ENCODE results near the gene ARHGEF19. TPM values are rescaled to one million over a fixed set of nuclear protein-coding genes. Genes with fewer than 3 reads are reported as not detected.

Gene ARHGEF19
- total and polyA plus RNA-seq, 2 of the 13 experiments (the other 11 are each of a cell fraction or from before 2014, with no cell fraction given): 1.7 to 1.8 TPM

DNA sequence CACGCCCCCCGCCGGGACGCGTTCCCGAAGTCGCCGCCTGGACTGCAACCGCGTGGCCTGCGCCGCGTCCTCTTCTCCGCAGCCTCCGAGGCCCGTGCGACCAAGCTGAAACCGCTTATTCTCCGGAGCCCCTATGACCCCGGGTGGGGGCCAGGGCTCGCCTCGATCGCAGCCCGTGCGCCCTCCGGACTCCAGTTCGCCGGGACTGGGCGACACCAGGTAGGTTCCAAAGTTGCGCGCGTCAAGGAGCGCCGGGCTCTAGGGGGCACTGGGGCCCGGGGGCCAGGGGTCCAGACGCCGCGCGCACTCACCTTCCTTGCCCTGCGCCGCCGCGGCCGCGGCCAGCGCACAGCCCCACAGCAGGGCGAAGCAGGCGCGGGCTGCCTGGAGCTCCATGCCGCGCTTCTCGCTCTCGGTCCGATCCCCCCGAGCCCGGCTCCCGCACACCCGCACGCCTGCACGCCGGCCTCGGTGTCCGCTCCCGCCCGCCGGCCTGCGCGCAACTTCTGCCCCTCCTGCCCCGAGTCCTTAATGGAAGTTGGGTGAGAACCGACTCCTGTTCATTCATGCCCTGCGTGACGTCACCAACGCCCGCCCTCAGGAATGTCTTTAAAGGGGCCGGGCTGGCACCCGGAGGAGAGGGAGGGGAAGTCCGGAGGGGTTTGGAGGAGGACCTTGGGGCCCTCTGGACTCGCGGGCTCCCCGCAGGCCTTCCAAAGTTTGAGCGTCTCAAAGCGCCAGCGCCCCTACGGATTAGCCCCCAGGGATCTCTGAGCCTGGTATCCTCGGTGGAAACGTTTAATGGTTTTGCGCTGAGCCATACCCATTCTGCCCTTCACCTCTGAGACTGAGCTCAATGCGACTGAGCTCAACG lies 56.7 kb downstream of the ARHGEF19 start, which contains the start of gene EPHA2 (continued):
- TF ChIP-seq ZBTB46 (CRISPR knock-in tag; IDR thresholded peaks at IDR 0.05; ENCODE audit: borderline replicate concordance): no peak
- peak; percentile 53; the same call in 1 of the 2 replicates for TF ChIP-seq KDM2A (CRISPR knock-in tag; IDR thresholded peaks at IDR 0.05; ENCODE audit: borderline replicate concordance, low read depth)
- TF ChIP-seq MEIS2 (CRISPR knock-in tag; IDR thresholded peaks at IDR 0.05): 0 out of 2 replicates have a peak, but pooled peaks have one; percentile 18
- TF ChIP-seq SIN3B (IDR thresholded peaks at IDR 0.05; ENCODE audit: low read length): no peak
- TF ChIP-seq SOX6 (IDR thresholded peaks at IDR 0.05): no peak
- TF ChIP-seq SOX6 (CRISPR knock-in tag; IDR thresholded peaks at IDR 0.05): no peak
- TF ChIP-seq ZSCAN12 (CRISPR knock-in tag; IDR thresholded peaks at IDR 0.05): peak; percentile 70; the same call in 1 of the 2 replicates
- TF ChIP-seq, protein P1, sequence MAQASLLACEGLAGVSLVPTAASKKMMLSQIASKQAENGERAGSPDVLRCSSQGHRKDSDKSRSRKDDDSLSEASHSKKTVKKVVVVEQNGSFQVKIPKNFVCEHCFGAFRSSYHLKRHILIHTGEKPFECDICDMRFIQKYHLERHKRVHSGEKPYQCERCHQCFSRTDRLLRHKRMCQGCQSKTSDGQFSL (CRISPR knock-in tag; IDR thresholded peaks at IDR 0.05): no peak
- peak; percentile 78; the same call in 1 of the 2 replicates for TF ChIP-seq CENPT (CRISPR knock-in tag; IDR thresholded peaks at IDR 0.05; ENCODE audit: low read depth)
- TF ChIP-seq JUND (CRISPR knock-in tag; IDR thresholded peaks at IDR 0.05): 0 out of 2 replicates have a peak, but pooled peaks have one; percentile 32
- TF ChIP-seq RBAK (CRISPR knock-in tag; IDR thresholded peaks at IDR 0.05): no peak
- TF ChIP-seq ZNF44 (CRISPR knock-in tag; IDR thresholded peaks at IDR 0.05): no peak
- TF ChIP-seq POLR2A (IDR thresholded peaks at IDR 0.05; ENCODE audit: insufficient read depth in 1 of 2, low read depth in 2 of 2, low read length in 2 of 2): peak; percentile 92 to 98
- TF ChIP-seq, protein P2, sequence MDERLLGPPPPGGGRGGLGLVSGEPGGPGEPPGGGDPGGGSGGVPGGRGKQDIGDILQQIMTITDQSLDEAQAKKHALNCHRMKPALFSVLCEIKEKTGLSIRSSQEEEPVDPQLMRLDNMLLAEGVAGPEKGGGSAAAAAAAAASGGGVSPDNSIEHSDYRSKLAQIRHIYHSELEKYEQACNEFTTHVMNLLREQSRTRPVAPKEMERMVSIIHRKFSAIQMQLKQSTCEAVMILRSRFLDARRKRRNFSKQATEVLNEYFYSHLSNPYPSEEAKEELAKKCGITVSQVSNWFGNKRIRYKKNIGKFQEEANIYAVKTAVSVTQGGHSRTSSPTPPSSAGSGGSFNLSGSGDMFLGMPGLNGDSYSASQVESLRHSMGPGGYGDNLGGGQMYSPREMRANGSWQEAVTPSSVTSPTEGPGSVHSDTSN (CRISPR knock-in tag; IDR thresholded peaks at IDR 0.05): no peak
- TF ChIP-seq NFE2L1 (CRISPR knock-in tag; IDR thresholded peaks at IDR 0.05; ENCODE audit: borderline replicate concordance): no peak
- TF ChIP-seq MED1 (CRISPR knock-in tag; IDR thresholded peaks at IDR 0.05): peak; percentile 63; the same call in 1 of the 2 replicates
- TF ChIP-seq ZFP62 (CRISPR knock-in tag; IDR thresholded peaks at IDR 0.05): no peak
- TF ChIP-seq BORCS8-MEF2B (CRISPR knock-in tag; IDR thresholded peaks at IDR 0.05): peak; percentile 74
- no peak for TF ChIP-seq RBM22 (optimal IDR thresholded peaks at IDR 0.05; ENCODE audit: low read length)
- TF ChIP-seq WIZ (CRISPR knock-in tag; IDR thresholded peaks at IDR 0.05): no peak
- peak; percentile 81 for TF ChIP-seq ZBTB7B (CRISPR knock-in tag; IDR thresholded peaks at IDR 0.05)
- TF ChIP-seq RXRB (CRISPR knock-in tag; IDR thresholded peaks at IDR 0.05; ENCODE audit: borderline replicate concordance): peak; percentile 68
- TF ChIP-seq TRIM24 (CRISPR knock-in tag; IDR thresholded peaks at IDR 0.05): no peak
- TF ChIP-seq IKZF5 (CRISPR knock-in tag; IDR thresholded peaks at IDR 0.05): no peak
- TF ChIP-seq BRCA1 (CRISPR knock-in tag; IDR thresholded peaks at IDR 0.05): peak; percentile 66; the same call in 1 of the 2 replicates
- peak; percentile 73; the same call in 1 of the 2 replicates for TF ChIP-seq ERF (CRISPR knock-in tag; IDR thresholded peaks at IDR 0.05)
- TF ChIP-seq MIER3 (CRISPR knock-in tag; IDR thresholded peaks at IDR 0.05; ENCODE audit: borderline replicate concordance): no peak; the same call in 1 of the 2 replicates
- TF ChIP-seq ZNF34 (CRISPR knock-in tag; IDR thresholded peaks at IDR 0.05; ENCODE audit: borderline replicate concordance): no peak
- no peak for TF ChIP-seq SRSF1 (optimal IDR thresholded peaks at IDR 0.05; ENCODE audit: low read depth, low read length)

Data from HepG2 (cell line).